AG10803 (cell line): ENCODE results near the gene SERPINB6.

Experiments
- DNase-seq: peaks from one replicate; pipeline ENCODE4 v3.0.0; 2010; ENCODE audit warnings: low read depth
- H3K4me3 ChIP-seq: 2 replicates; pipeline ENCODE4 v1.5.1; 2011; ENCODE audit warnings: mild to moderate bottlenecking, low read length, control low read depth
- TF ChIP-seq, protein P1 (sequence below): conservative IDR thresholded peaks from 2 replicates; pipeline ENCODE4 v1.5.1; 2011; ENCODE audit warnings: mild to moderate bottlenecking, low read length, control low read depth, inconsistent platforms

The SERPINB6 gene

GRCh38 chr6:2962004-2962403 lies 9.4 kb downstream of the SERPINB6 start:
- no peak overlapping the region for H3K4me3 ChIP-seq
- TF ChIP-seq, protein P1, sequence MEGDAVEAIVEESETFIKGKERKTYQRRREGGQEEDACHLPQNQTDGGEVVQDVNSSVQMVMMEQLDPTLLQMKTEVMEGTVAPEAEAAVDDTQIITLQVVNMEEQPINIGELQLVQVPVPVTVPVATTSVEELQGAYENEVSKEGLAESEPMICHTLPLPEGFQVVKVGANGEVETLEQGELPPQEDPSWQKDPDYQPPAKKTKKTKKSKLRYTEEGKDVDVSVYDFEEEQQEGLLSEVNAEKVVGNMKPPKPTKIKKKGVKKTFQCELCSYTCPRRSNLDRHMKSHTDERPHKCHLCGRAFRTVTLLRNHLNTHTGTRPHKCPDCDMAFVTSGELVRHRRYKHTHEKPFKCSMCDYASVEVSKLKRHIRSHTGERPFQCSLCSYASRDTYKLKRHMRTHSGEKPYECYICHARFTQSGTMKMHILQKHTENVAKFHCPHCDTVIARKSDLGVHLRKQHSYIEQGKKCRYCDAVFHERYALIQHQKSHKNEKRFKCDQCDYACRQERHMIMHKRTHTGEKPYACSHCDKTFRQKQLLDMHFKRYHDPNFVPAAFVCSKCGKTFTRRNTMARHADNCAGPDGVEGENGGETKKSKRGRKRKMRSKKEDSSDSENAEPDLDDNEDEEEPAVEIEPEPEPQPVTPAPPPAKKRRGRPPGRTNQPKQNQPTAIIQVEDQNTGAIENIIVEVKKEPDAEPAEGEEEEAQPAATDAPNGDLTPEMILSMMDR: no peak
- no peak for DNase-seq

GRCh38 chr6:2961506-2961905 lies 9.9 kb downstream of the SERPINB6 start:
- TF ChIP-seq, protein P1: no peak
- H3K4me3 ChIP-seq: no peak overlapping the region
- no peak for DNase-seq

DNA sequence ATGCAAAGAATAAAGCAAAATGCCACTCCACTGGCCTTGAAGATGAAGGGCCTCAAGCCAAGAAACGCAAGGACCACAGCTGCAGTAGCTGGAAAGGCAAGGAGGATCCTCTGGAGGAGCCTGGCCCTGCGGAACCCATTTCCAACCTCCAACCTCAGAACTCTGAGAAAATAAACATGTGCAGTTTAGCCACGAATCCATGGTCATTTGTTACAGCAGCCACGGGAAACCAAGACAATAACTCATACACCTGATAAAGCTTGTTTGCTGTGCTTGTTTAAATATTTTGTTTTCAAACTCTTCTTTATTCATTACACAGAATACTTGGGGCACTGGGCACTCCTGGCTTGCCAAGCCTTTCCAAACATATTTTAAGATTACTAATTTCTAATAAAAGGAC lies 10.4 kb downstream of the SERPINB6 start:
- TF ChIP-seq, protein P1: no peak
- DNase-seq: no peak
- no peak overlapping the region for H3K4me3 ChIP-seq

DNA sequence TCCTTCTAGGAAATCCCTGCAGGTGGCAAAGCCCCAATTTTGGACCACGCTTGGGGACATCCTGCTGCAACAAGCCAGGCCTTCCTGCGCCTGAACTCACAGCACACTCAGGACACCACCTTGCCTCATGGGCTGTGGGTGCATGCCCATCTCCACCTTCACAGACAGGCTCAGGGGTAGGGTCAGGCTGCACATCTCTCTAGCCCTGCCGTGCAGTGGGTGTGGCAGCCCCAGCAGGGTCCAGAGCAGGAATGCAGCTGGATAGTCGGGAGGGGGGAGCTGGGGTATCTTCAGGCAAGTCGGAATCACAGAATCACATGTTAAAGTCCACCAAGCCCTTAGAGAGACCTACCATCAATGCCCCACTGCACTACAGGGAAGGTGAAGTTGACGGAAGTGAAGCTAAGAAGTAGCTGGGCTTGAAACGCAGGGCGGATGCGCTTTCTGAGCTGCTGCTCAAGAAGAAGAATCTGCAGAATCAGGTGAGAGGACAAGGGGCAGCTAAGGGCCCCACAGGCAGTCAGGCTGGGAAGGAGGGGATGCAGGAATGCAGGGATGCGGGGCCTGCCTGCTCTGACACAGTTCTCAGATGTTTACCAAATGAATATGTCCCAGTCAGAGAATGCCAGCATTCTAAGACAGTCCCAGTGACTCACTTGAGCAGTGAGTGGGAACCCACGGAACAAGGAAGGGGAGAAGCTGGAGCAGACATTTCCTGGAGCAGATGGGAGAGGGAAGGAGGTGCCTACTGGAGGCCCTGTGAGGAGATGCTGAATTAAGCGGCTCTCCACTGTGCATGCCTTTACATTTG lies 11.3 kb downstream of the SERPINB6 start:
- H3K4me3 ChIP-seq: no peak overlapping the region
- TF ChIP-seq, protein P1: no peak
- peak; percentile 83 for DNase-seq

GRCh38 chr6:2958776-2959175 lies 12.6 kb downstream of the SERPINB6 start:
- H3K4me3 ChIP-seq: no peak overlapping the region
- TF ChIP-seq, protein P1: no peak
- DNase-seq: no peak

- DNase-seq: no peak
- H3K4me3 ChIP-seq: no peak overlapping the region
- TF ChIP-seq, protein P1: no peak
Measured at GRCh38 chr6:2958331-2958711, 13.0 kb downstream of the SERPINB6 start.

DNA sequence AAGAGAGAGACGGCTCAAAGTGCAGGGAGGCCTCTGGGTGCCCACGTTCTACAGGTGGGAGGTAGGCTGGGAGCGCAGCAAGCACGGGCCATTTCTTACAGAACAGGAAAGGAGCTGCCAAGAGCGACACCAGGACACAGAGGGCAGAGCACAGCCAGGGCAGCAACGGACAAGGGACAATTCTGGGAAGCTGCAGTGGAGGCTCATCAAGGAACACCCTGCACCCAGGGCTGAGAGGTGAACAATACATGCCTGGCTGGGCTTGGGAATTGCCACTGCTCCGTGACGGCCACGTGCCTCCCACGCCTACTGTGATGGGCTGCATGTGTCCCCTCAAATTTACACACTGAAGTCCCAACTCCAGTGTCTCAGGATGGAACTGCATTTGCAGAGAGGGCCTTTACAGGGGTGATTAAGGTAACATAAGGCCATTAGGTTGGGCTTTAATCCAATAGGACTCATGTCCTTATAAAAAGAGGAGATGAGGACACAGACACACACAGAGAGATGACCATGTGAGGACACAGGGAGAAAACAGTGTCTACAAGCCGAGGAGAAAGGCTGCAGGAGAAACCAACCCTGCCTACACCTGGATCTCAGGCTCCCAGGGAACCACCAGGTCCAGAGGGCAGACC lies 13.6 kb downstream of the SERPINB6 start:
- no peak for DNase-seq
- TF ChIP-seq, protein P1: no peak

More for the DNA sequence above, 13.6 kb downstream of the SERPINB6 start:
- H3K4me3 ChIP-seq: no peak overlapping the region
